Neuronal stem cell (in vitro differentiated cells): ENCODE data around the gene ALG14.

Experiments used
- DNase-seq: peaks from one replicate; pipeline ENCODE4 v3.0.0-alpha.2; 2013; ENCODE audit warnings: low spot score
- H2AFZ ChIP-seq: one replicate; pipeline ENCODE4 v1.6.1; 2013; ENCODE audit warnings: mild to moderate bottlenecking, low read length, inconsistent platforms
- H2AK5ac ChIP-seq: 2 replicates; pipeline ENCODE4 v1.6.1; 2013; ENCODE audit warnings: low read depth, mild to moderate bottlenecking, inconsistent platforms, low read length, moderate library complexity, mixed read lengths
- H2BK120ac ChIP-seq: 2 replicates; pipeline ENCODE4 v1.6.1; 2013; ENCODE audit warnings: low read depth, mild to moderate bottlenecking, inconsistent platforms, low read length, moderate library complexity, mixed read lengths
- H2BK12ac ChIP-seq: one replicate; pipeline ENCODE4 v1.6.1; 2013; ENCODE audit warnings: low read length, inconsistent platforms
- H2BK15ac ChIP-seq: 2 replicates; pipeline ENCODE4 v1.6.1; 2013; ENCODE audit warnings: mild to moderate bottlenecking, low read length, inconsistent platforms, mixed read lengths
- H2BK5ac ChIP-seq: one replicate; pipeline ENCODE4 v1.6.1; 2013; ENCODE audit warnings: inconsistent platforms, mild to moderate bottlenecking, low read length, moderate library complexity
- H3K14ac ChIP-seq: one replicate; pipeline ENCODE4 v1.6.1; 2013; ENCODE audit warnings: low read length, inconsistent platforms
- H3K18ac ChIP-seq: 2 replicates; pipeline ENCODE4 v1.6.1; 2013; ENCODE audit warnings: low read length, inconsistent platforms
- H3K23ac ChIP-seq: 2 replicates; pipeline ENCODE4 v1.6.1; 2013; ENCODE audit warnings: low read depth, mild to moderate bottlenecking, mixed read lengths, low read length, inconsistent platforms; ENCODE audit not compliant: poor library complexity
- H3K27ac ChIP-seq: replicated peaks from 3 replicates; pipeline ENCODE4 v1.5.1; 2013; ENCODE audit warnings: low read length, inconsistent platforms
- H3K27me3 ChIP-seq, 3 experiments: 2 replicates each; pipeline ENCODE4 v1.6.1; 2013; ENCODE audit warnings: low read length in 3 of 3, mild to moderate bottlenecking in 2 of 3, inconsistent platforms in 1 of 3, low read depth in 1 of 3, mixed read lengths in 1 of 3, moderate library complexity in 1 of 3; ENCODE audit not compliant: control insufficient read depth in 3 of 3, insufficient read depth in 3 of 3
- H3K36me3 ChIP-seq, 2 donors: replicated peaks in 1 of 2; 2 replicates each; pipeline ENCODE4 v1.6.1; 2013; ENCODE audit warnings: low read length in 2 of 2; ENCODE audit not compliant: control insufficient read depth in 2 of 2, insufficient read depth in 2 of 2
- H3K4ac ChIP-seq: 2 replicates; pipeline ENCODE4 v1.6.1; 2013; ENCODE audit warnings: inconsistent platforms, mild to moderate bottlenecking, low read length, moderate library complexity
- H3K4me1 ChIP-seq, 2 donors: 1 replicate in 1 of 2; 2 replicates in 1 of 2; pipeline ENCODE4 v1.6.1; 2013; ENCODE audit warnings: low read length in 2 of 2, low read depth in 1 of 2; ENCODE audit not compliant: control insufficient read depth in 2 of 2, insufficient read depth in 1 of 2
- H3K4me2 ChIP-seq: one replicate; pipeline ENCODE4 v1.6.1; 2013; ENCODE audit warnings: mild to moderate bottlenecking, low read length, inconsistent platforms; ENCODE audit not compliant: insufficient read depth, poor library complexity, severe bottlenecking
- H3K4me3 ChIP-seq, 2 donors: 2 replicates each; pipeline ENCODE4 v1.5.1; 2013; ENCODE audit warnings: low read length in 2 of 2, mild to moderate bottlenecking in 2 of 2, inconsistent platforms in 1 of 2, moderate library complexity in 1 of 2
- H3K79me1 ChIP-seq: one replicate; pipeline ENCODE4 v1.6.1; 2013; ENCODE audit warnings: low read depth, mild to moderate bottlenecking, inconsistent platforms, low read length, moderate library complexity
- H3K9ac ChIP-seq: one replicate; pipeline ENCODE4 v1.6.1; 2013; ENCODE audit warnings: mild to moderate bottlenecking, low read depth, low read length, inconsistent platforms; ENCODE audit not compliant: poor library complexity
- H3K9me3 ChIP-seq, 2 donors: replicated peaks in 1 of 2; 2 replicates each; pipeline versions ENCODE3 to v1.6.1; 2013; ENCODE audit warnings: low read length in 2 of 2, mild to moderate bottlenecking in 2 of 2, inconsistent platforms in 1 of 2, low read depth in 1 of 2, mixed read lengths in 1 of 2, moderate library complexity in 1 of 2; ENCODE audit not compliant: control insufficient read depth in 2 of 2, insufficient read depth in 1 of 2
- H4K8ac ChIP-seq: one replicate; pipeline ENCODE4 v1.6.1; 2013; ENCODE audit warnings: low read depth, mild to moderate bottlenecking, inconsistent platforms, low read length, moderate library complexity
- H4K91ac ChIP-seq: one replicate; pipeline ENCODE4 v1.6.1; 2013; ENCODE audit warnings: low read length, low read depth, mild to moderate bottlenecking, inconsistent platforms; ENCODE audit not compliant: poor library complexity
- WGBS, 2 donors: extraction: QIAGEN DNeasy Blood & Tissue Kit; methylation state at CpG; one replicate each; pipeline ENCODE4 v1.1.7; 2013; ENCODE audit warnings: missing lambda C conversion rate in 2 of 2, mixed read lengths in 1 of 2; ENCODE audit not compliant: insufficient read length in 2 of 2, insufficient replicate concordance in 1 of 2; ENCODE audit errors: extremely low coverage in 2 of 2; 5-methylcytosine and 5-hydroxymethylcytosine counted together

Gene ALG14

DNA sequence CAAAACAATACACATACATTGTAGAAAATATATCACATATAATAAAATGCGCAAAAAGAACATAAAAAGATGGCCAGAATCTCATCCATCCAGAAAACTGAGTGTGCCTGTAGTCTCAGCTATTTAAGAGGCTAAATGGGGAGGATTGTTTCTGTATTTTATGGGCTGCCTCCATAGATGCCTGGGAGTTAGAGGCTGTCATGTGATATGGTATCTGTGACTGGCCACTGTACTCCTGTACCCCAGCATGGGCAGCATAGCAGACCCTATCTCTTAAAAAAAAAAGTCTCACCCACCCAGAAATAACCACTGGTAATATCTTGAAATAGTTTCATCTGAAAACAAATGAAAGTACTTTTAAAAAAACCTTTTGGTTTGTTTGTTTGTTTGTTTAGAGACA, 40.9 kb upstream of the ALG14 start:
- Histone ChIP-seq H2BK120ac (no peak overlapping the region), H3K23ac (no peak overlapping the region), H2AK5ac (no peak overlapping the region), H3K4me1 (peaks cover 0 to 2% of the 10 kb centered on the region in 2 donors), H3K14ac (no peak overlapping the region), H3K4ac (no peak overlapping the region), H3K36me3 (no peaks in the 10 kb centered on the region), H3K9ac (no peak overlapping the region), H2BK5ac (no peak overlapping the region), H3K4me2 (no peak overlapping the region), H3K79me1 (peaks cover 2% of the 10 kb centered on the region), H3K4me3 (no peak overlapping the region), H4K91ac (no peak overlapping the region), H4K8ac (no peak overlapping the region), H2BK15ac (no peak overlapping the region), H2AFZ (no peak overlapping the region), H3K9me3 (no peaks in the 10 kb centered on the region), H3K27ac (no peak overlapping the region), H3K27me3 (peaks cover 0 to 51% (median 3%) of the 10 kb centered on the region in 3 experiments), H2BK12ac (no peak overlapping the region), H3K18ac (no peak overlapping the region)
- no peak for DNase-seq
- WGBS, 2 donors: no CpG with 5 or more reads among the region's 1 CpG

DNA sequence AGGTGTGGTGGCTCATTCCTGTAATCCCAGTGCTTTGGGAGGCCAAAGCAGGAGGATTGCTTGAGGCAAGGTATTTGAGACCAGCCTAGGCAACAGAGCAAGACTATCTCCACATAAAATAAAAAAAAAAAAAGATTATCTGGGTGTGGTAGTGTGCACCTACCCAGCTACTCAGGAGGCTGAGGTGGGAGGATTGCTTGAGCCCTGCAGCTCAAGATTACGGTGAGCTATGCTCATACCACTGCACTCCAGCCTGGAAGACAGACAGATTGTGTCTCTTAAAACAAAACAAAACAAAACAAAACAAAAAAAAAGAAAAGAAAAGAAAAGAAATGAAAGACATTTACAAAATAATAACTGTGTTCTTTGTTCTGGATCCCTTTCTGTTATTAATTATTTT, 38.3 kb upstream of the ALG14 start:
- H3K9me3 ChIP-seq: no peaks in the 10 kb centered on the region
- WGBS, 2 donors: no CpG with 5 or more reads among the region's 1 CpG

DNA sequence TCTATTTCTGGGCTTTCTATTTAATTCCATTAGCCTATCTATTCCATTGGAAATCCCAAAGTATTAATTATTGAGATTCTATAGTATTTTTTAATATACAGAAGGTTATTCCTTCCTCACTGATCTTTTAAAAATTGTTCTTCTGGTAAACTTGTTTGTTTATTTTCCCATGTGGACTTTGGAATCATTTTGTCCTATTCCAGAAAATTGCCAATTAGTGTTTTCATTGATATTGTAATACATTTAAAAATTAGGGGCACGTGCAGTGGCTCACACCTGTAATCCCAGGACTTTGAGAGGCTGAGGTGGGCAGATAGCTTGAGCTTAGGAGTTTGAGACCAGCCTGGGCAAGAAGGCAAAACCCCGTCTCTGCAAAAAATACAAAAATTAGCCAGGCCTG, 36.0 kb upstream of the ALG14 start:
- no peak overlapping the region for H2BK15ac ChIP-seq
- H2AK5ac ChIP-seq: no peak overlapping the region
- no peak overlapping the region for H3K4ac ChIP-seq
- peaks cover 0 to 21% (median 0%) of the 10 kb centered on the region in 3 experiments for H3K27me3 ChIP-seq
- H3K4me3 ChIP-seq: no peak overlapping the region
- no peak overlapping the region for H3K4me2 ChIP-seq
- DNase-seq: no peak
- H3K23ac ChIP-seq: no peak overlapping the region
- H3K36me3 ChIP-seq: no peaks in the 10 kb centered on the region
- no CpG with 5 or more reads among the region's 2 CpGs for WGBS, 2 donors
- H3K9ac ChIP-seq: no peak overlapping the region
- no peak overlapping the region for H4K8ac ChIP-seq
- H3K9me3 ChIP-seq: no peaks in the 10 kb centered on the region
- H2BK120ac ChIP-seq: no peak overlapping the region
- no peak overlapping the region for H3K27ac ChIP-seq
- H3K4me1 ChIP-seq: no peaks in the 10 kb centered on the region
- no peak overlapping the region for H4K91ac ChIP-seq
- no peak overlapping the region for H3K18ac ChIP-seq
- H2BK5ac ChIP-seq: no peak overlapping the region
- H2AFZ ChIP-seq: no peak overlapping the region
- no peak overlapping the region for H2BK12ac ChIP-seq
- H3K14ac ChIP-seq: no peak overlapping the region
- no peaks in the 10 kb centered on the region for H3K79me1 ChIP-seq

More for the DNA sequence above, 38.3 kb upstream of the ALG14 start:
- Histone ChIP-seq H3K9ac (no peak overlapping the region), H2AK5ac (no peak overlapping the region), H3K4me3 (no peak overlapping the region), H3K23ac (no peak overlapping the region), H2BK120ac (no peak overlapping the region), H3K4me1 (no peaks in the 10 kb centered on the region), H3K79me1 (no peaks in the 10 kb centered on the region), H2AFZ (no peak overlapping the region), H4K8ac (no peak overlapping the region), H3K14ac (no peak overlapping the region), H3K4me2 (no peak overlapping the region), H3K36me3 (no peaks in the 10 kb centered on the region), H3K27me3 (peaks cover 0 to 32% (median 0%) of the 10 kb centered on the region in 3 experiments), H3K27ac (no peak overlapping the region), H4K91ac (no peak overlapping the region), H2BK5ac (no peak overlapping the region), H3K18ac (no peak overlapping the region), H3K4ac (no peak overlapping the region), H2BK15ac (no peak overlapping the region), H2BK12ac (no peak overlapping the region)
- no peak for DNase-seq

DNA sequence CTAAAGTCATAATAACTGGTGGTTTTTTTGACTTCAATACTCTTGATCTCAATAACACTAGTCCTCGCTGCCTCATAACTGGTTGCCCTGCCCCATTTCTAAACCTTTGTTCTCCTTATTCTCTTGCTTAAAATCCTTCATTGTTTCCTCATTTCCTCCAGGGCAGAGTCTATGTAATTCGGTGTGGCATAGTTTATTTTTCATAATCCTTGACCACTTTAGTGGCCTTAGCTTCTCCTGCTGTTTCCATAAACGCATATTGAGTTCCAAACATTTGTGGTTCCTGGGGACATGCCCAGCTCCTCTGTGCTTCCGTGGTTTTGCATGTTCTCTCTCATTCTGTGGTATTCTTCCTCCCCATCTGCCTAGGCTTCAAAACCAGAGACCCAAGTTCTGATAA, 25.4 kb upstream of the ALG14 start:
- Histone ChIP-seq H3K4me2 (no peak overlapping the region), H3K9ac (no peak overlapping the region), H3K27me3 (peaks cover 0 to 10% (median 0%) of the 10 kb centered on the region in 3 experiments), H3K14ac (no peak overlapping the region), H3K18ac (no peak overlapping the region), H3K23ac (no peak overlapping the region), H3K4ac (no peak overlapping the region), H2BK5ac (no peak overlapping the region), H2AFZ (no peak overlapping the region), H3K4me3 (no peak overlapping the region), H3K4me1 (no peaks in the 10 kb centered on the region), H3K9me3 (no peaks in the 10 kb centered on the region), H4K8ac (no peak overlapping the region), H2BK120ac (no peak overlapping the region), H3K79me1 (no peaks in the 10 kb centered on the region), H2AK5ac (no peak overlapping the region), H3K27ac (no peak overlapping the region), H3K36me3 (no peaks in the 10 kb centered on the region), H2BK12ac (no peak overlapping the region), H4K91ac (no peak overlapping the region), H2BK15ac (no peak overlapping the region)
- no peak for DNase-seq
- WGBS, 2 donors: no CpG with 5 or more reads among the region's 4 CpGs
